DMS114 treated with DMSO at 0.1 percent for 48 hours (cell line): Measurements from ENCODE around the gene MMP28.

Experiments used
- DNase-seq: peaks from one replicate; lab custom pipeline; 2025; ENCODE audit not compliant: unreplicated experiment; lab: John Stamatoyannopoulos, UW

Gene MMP28

GRCh38 chr17:35795007-35795870, at the start of gene MMP28:
TSS of gene MMP28 (minus strand) at chr17:35795641. CDS start at chr17:35795377, 264 bp downstream.
- no peak for DNase-seq

- no peak for DNase-seq
These were observed 49.1 kb upstream of the MMP28 start for GRCh38 chr17:35844547-35844946.

GRCh38 chr17:35843698-35844097, 48.3 kb upstream of the MMP28 start:
- no peak for DNase-seq

GRCh38 chr17:35842239-35842638, 46.8 kb upstream of the MMP28 start:
- DNase-seq = no peak

GRCh38 chr17:35841505-35841904, 46.1 kb upstream of the MMP28 start:
- no peak for DNase-seq

GRCh38 chr17:35841101-35841500, 45.7 kb upstream of the MMP28 start:
- no peak for DNase-seq

- DNase-seq = no peak
These were observed 29.8 kb upstream of the MMP28 start for GRCh38 chr17:35825206-35825605.

GRCh38 chr17:35821308-35821707, 25.9 kb upstream of the MMP28 start:
- DNase-seq = no peak

- DNase-seq = no peak
These were observed 24.0 kb upstream of the MMP28 start for GRCh38 chr17:35819455-35819854.

- no peak for DNase-seq
These were observed 21.8 kb upstream of the MMP28 start for GRCh38 chr17:35817196-35817595.

GRCh38 chr17:35816723-35817122, 21.3 kb upstream of the MMP28 start:
- DNase-seq = no peak

- DNase-seq = no peak
These were observed 17.0 kb upstream of the MMP28 start for GRCh38 chr17:35812456-35812855.

- no peak for DNase-seq
These were observed 16.3 kb upstream of the MMP28 start for GRCh38 chr17:35811759-35812158.

GRCh38 chr17:35809855-35810461, 14.5 kb upstream of the MMP28 start:
- DNase-seq = no peak

- DNase-seq = peak; percentile 97
These were observed 13.8 kb upstream of the MMP28 start, which contains the start of gene TAF15 for GRCh38 chr17:35808962-35809854. TSS of gene TAF15 (plus strand) at chr17:35809484. CDS start at chr17:35809570, 86 bp downstream.

GRCh38 chr17:35808240-35808961, 13.0 kb upstream of the MMP28 start:
- DNase-seq = no peak

- DNase-seq = no peak
These were observed 12.1 kb upstream of the MMP28 start for GRCh38 chr17:35807371-35808144.

- DNase-seq = peak; percentile 88
These were observed 9.3 kb upstream of the MMP28 start for GRCh38 chr17:35804658-35805192.

- no peak for DNase-seq
These were observed 6.3 kb upstream of the MMP28 start for GRCh38 chr17:35801583-35802224.
